ENCODE measurements around the gene KDM2A.

KDM2A gene

GRCh38 chr11:67102664-67103063, 16.4 kb upstream of the KDM2A start:
- H3K9ac ChIP-seq = no peak overlapping the region
- no peaks in the 10 kb centered on the region for H3K4me1 ChIP-seq
- H3K27ac ChIP-seq = no peak overlapping the region
- no peaks in the 10 kb centered on the region for H3K9me3 ChIP-seq (ENCODE audit: control insufficient read depth, low read length)
- no peaks in the 10 kb centered on the region for H3K36me3 ChIP-seq (ENCODE audit: control insufficient read depth, insufficient read depth, low read length)
- no peaks in the 10 kb centered on the region for H3K79me2 ChIP-seq
- H2AFZ ChIP-seq = no peak overlapping the region
- H3K4me3 ChIP-seq (ENCODE audit: low read depth, low read length) = no peak overlapping the region
- no peak for TF ChIP-seq CTCF (IDR thresholded peaks at IDR 0.05)
- H3K27me3 ChIP-seq (ENCODE audit: control insufficient read depth, insufficient read depth, low read length) = no peaks in the 10 kb centered on the region
- H3K4me2 ChIP-seq (ENCODE audit: low read length) = no peak overlapping the region

GRCh38 chr11:67105964-67106363, 13.1 kb upstream of the KDM2A start:
- no peaks in the 10 kb centered on the region for H3K79me2 ChIP-seq
- H2AFZ ChIP-seq = no peak overlapping the region
- no peak overlapping the region for H3K4me3 ChIP-seq (ENCODE audit: low read depth, low read length)
- no peak overlapping the region for H3K9ac ChIP-seq
- no peak for TF ChIP-seq CTCF (IDR thresholded peaks at IDR 0.05)
- no peaks in the 10 kb centered on the region for H3K27me3 ChIP-seq (ENCODE audit: control insufficient read depth, insufficient read depth, low read length)
- H3K27ac ChIP-seq = no peak overlapping the region
- no peaks in the 10 kb centered on the region for H3K36me3 ChIP-seq (ENCODE audit: control insufficient read depth, insufficient read depth, low read length)
- H3K9me3 ChIP-seq (ENCODE audit: control insufficient read depth, low read length) = no peaks in the 10 kb centered on the region
- H3K4me1 ChIP-seq = peaks cover 2% of the 10 kb centered on the region
- H3K4me2 ChIP-seq (ENCODE audit: low read length) = no peak overlapping the region

- Histone ChIP-seq H2AFZ (no peak overlapping the region), H3K27ac (no peak overlapping the region), H3K36me3 (ENCODE audit: control insufficient read depth, insufficient read depth, low read length) (no peaks in the 10 kb centered on the region), H3K4me3 (ENCODE audit: low read depth, low read length) (no peak overlapping the region), H3K4me1 (peaks cover 8% of the 10 kb centered on the region), H3K9me3 (ENCODE audit: control insufficient read depth, low read length) (no peaks in the 10 kb centered on the region), H3K79me2 (no peaks in the 10 kb centered on the region), H3K9ac (no peak overlapping the region), H3K27me3 (ENCODE audit: control insufficient read depth, insufficient read depth, low read length) (no peaks in the 10 kb centered on the region), H3K4me2 (ENCODE audit: low read length) (no peak overlapping the region)
- TF ChIP-seq CTCF (IDR thresholded peaks at IDR 0.05) = no peak
These were observed 7.8 kb upstream of the KDM2A start for GRCh38 chr11:67111261-67111660.

- Histone ChIP-seq H3K4me1 (peaks cover 8% of the 10 kb centered on the region), H3K27me3 (ENCODE audit: control insufficient read depth, insufficient read depth, low read length) (no peaks in the 10 kb centered on the region), H3K9ac (no peak overlapping the region), H3K9me3 (ENCODE audit: control insufficient read depth, low read length) (no peaks in the 10 kb centered on the region), H3K4me3 (ENCODE audit: low read depth, low read length) (no peak overlapping the region), H3K27ac (no peak overlapping the region), H3K36me3 (ENCODE audit: control insufficient read depth, insufficient read depth, low read length) (no peaks in the 10 kb centered on the region), H2AFZ (no peak overlapping the region), H3K4me2 (ENCODE audit: low read length) (no peak overlapping the region), H3K79me2 (no peaks in the 10 kb centered on the region)
- no peak for TF ChIP-seq CTCF (IDR thresholded peaks at IDR 0.05)
These were observed 5.8 kb upstream of the KDM2A start for GRCh38 chr11:67113231-67113721.

GRCh38 chr11:67114275-67114896, 4.7 kb upstream of the KDM2A start:
- H3K36me3 ChIP-seq (ENCODE audit: control insufficient read depth, insufficient read depth, low read length) = no peaks in the 10 kb centered on the region
- H3K27me3 ChIP-seq (ENCODE audit: control insufficient read depth, insufficient read depth, low read length) = no peaks in the 10 kb centered on the region
- no peak for TF ChIP-seq CTCF (IDR thresholded peaks at IDR 0.05)
- H3K9ac ChIP-seq = no peak overlapping the region
- no peak overlapping the region for H3K4me3 ChIP-seq (ENCODE audit: low read depth, low read length)
- H2AFZ ChIP-seq = no peak overlapping the region
- H3K9me3 ChIP-seq (ENCODE audit: control insufficient read depth, low read length) = no peaks in the 10 kb centered on the region
- no peaks in the 10 kb centered on the region for H3K79me2 ChIP-seq
- H3K4me1 ChIP-seq = peaks cover 8% of the 10 kb centered on the region
- no peak overlapping the region for H3K4me2 ChIP-seq (ENCODE audit: low read length)
- no peak overlapping the region for H3K27ac ChIP-seq
